Parathyroid adenoma (tissue), 2 donors: ENCODE data around the gene SPACA9.

Source experiments
- H2AFZ ChIP-seq: fragments of 300-600 bp; sonication (generic); one replicate; pipeline ENCODE4 v1.7.0; 2017; ENCODE audit warnings: antibody characterized with exemption, mild to moderate bottlenecking
- H3K27ac ChIP-seq: fragments of 300-600 bp; sonication (generic); one replicate; pipeline ENCODE4 v1.7.0; 2017
- H3K27me3 ChIP-seq: fragments of 300-600 bp; sonication (generic); one replicate; pipeline ENCODE4 v1.7.0; 2017; ENCODE audit warnings: low read length; ENCODE audit not compliant: control insufficient read depth, insufficient read depth
- H3K36me3 ChIP-seq: fragments of 300-600 bp; sonication (generic); one replicate; pipeline ENCODE4 v1.7.0; 2017; ENCODE audit warnings: low read length; ENCODE audit not compliant: control insufficient read depth, insufficient read depth
- H3K4me1 ChIP-seq: fragments of 300-600 bp; sonication (generic); one replicate; pipeline ENCODE4 v1.7.0; 2017; ENCODE audit warnings: control low read depth
- H3K4me2 ChIP-seq: fragments of 300-600 bp; sonication (generic); one replicate; pipeline ENCODE4 v1.7.0; 2017; ENCODE audit warnings: low read length
- H3K4me3 ChIP-seq: fragments of 300-600 bp; sonication (generic); one replicate; pipeline ENCODE4 v1.7.0; 2017; ENCODE audit warnings: low read depth, low read length
- H3K79me2 ChIP-seq: fragments of 300-600 bp; sonication (generic); one replicate; pipeline ENCODE4 v1.7.0; 2017; ENCODE audit warnings: control low read depth
- H3K9ac ChIP-seq: fragments of 300-600 bp; sonication (generic); one replicate; pipeline ENCODE4 v1.7.0; 2017; ENCODE audit warnings: mild to moderate bottlenecking
- H3K9me3 ChIP-seq: fragments of 300-600 bp; sonication (generic); one replicate; pipeline ENCODE4 v1.7.0; 2017; ENCODE audit warnings: low read length; ENCODE audit not compliant: control insufficient read depth
- CTCF ChIP-seq: fragments of 300-600 bp; sonication (generic); IDR thresholded peaks from one replicate; pipeline ENCODE4 v1.7.0; 2017; ENCODE audit warnings: antibody characterized with exemption, mild to moderate bottlenecking
- donor health status: primary hyperparathyroidism.

The SPACA9 gene

GRCh38 chr9:132908635-132909034 lies 29.9 kb downstream of the SPACA9 start:
- H3K36me3 ChIP-seq: no peaks in the 10 kb centered on the region

GRCh38 chr9:132909311-132909710 lies 30.6 kb downstream of the SPACA9 start:
- Histone ChIP-seq H2AFZ (no peak overlapping the region), H3K27me3 (no peaks in the 10 kb centered on the region), H3K4me1 (no peaks in the 10 kb centered on the region), H3K9ac (no peak overlapping the region), H3K79me2 (no peaks in the 10 kb centered on the region), H3K4me3 (no peak overlapping the region), H3K27ac (no peak overlapping the region), H3K9me3 (no peaks in the 10 kb centered on the region), H3K4me2 (no peak overlapping the region), H3K36me3 (no peaks in the 10 kb centered on the region)
- TF ChIP-seq CTCF: no peak

More at GRCh38 chr9:132908635-132909034, 29.9 kb downstream of the SPACA9 start:
- H3K4me3 ChIP-seq: no peak overlapping the region
- H3K79me2 ChIP-seq: no peaks in the 10 kb centered on the region
- TF ChIP-seq CTCF: no peak
- no peak overlapping the region for H3K27ac ChIP-seq
- no peak overlapping the region for H2AFZ ChIP-seq
- H3K4me1 ChIP-seq: no peaks in the 10 kb centered on the region
- no peak overlapping the region for H3K9ac ChIP-seq
- H3K9me3 ChIP-seq: no peaks in the 10 kb centered on the region
- no peak overlapping the region for H3K4me2 ChIP-seq
- H3K27me3 ChIP-seq: no peaks in the 10 kb centered on the region

- no peak overlapping the region for H3K4me3 ChIP-seq
- H3K27me3 ChIP-seq: no peaks in the 10 kb centered on the region
- H3K79me2 ChIP-seq: no peaks in the 10 kb centered on the region
- no peak for TF ChIP-seq CTCF
- H2AFZ ChIP-seq: no peak overlapping the region
- H3K4me2 ChIP-seq: no peak overlapping the region
- no peaks in the 10 kb centered on the region for H3K9me3 ChIP-seq
- no peak overlapping the region for H3K27ac ChIP-seq
- H3K9ac ChIP-seq: no peak overlapping the region
- H3K4me1 ChIP-seq: no peaks in the 10 kb centered on the region
- no peaks in the 10 kb centered on the region for H3K36me3 ChIP-seq
Observed at GRCh38 chr9:132910376-132910775, 31.7 kb downstream of the SPACA9 start.

GRCh38 chr9:132912131-132912530 lies 33.4 kb downstream of the SPACA9 start:
- H3K36me3 ChIP-seq: no peaks in the 10 kb centered on the region
- no peak overlapping the region for H2AFZ ChIP-seq
- H3K9me3 ChIP-seq: no peaks in the 10 kb centered on the region
- no peaks in the 10 kb centered on the region for H3K4me1 ChIP-seq
- TF ChIP-seq CTCF: no peak
- no peak overlapping the region for H3K9ac ChIP-seq
- H3K79me2 ChIP-seq: no peaks in the 10 kb centered on the region
- no peak overlapping the region for H3K27ac ChIP-seq
- no peaks in the 10 kb centered on the region for H3K27me3 ChIP-seq
- H3K4me3 ChIP-seq: no peak overlapping the region
- no peak overlapping the region for H3K4me2 ChIP-seq

- Histone ChIP-seq H3K4me1 (no peaks in the 10 kb centered on the region), H3K36me3 (no peaks in the 10 kb centered on the region), H3K4me2 (no peak overlapping the region), H3K79me2 (no peaks in the 10 kb centered on the region), H3K27me3 (no peaks in the 10 kb centered on the region), H3K27ac (no peak overlapping the region), H3K4me3 (no peak overlapping the region), H2AFZ (no peak overlapping the region), H3K9ac (no peak overlapping the region), H3K9me3 (no peaks in the 10 kb centered on the region)
- no peak for TF ChIP-seq CTCF
Observed at GRCh38 chr9:132914924-132915323, 36.2 kb downstream of the SPACA9 start.
